GM12892 (cell line): ENCODE measurements around the gene OGG1.

Experiments used
- POLR2A ChIP-seq: IDR thresholded peaks from 2 replicates; pipeline ENCODE4 v1.6.1; 2011; ENCODE audit warnings: low read depth, low read length, control low read depth
- POLR2AphosphoS5 ChIP-seq: IDR thresholded peaks from 2 replicates; pipeline ENCODE4 v1.6.1; 2011; ENCODE audit warnings: low read depth, low read length, control low read depth

DNA sequence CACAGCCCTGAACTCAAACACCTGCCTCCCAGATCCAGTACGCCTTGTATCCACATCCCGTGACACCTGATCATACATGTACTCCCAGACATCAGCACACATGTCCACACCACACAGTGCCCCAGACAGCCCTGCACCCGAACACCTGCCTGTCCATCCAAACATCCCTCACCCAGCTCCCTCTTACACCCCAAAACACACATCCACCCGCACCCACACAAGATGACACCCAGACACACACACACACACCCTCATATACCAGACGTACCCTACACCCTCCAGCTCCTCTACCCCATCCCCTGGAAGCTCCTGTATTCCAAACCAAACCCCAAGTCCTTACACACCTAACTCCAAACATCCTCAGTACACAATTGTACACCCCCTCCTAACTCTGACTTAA, 19.3 kb downstream of the OGG1 start:
- TF ChIP-seq POLR2AphosphoS5 (no peak), POLR2A (no peak)
